Panc1 (cell line): ENCODE measurements around the gene CSTPP1. TPM values are rescaled to one million over a fixed set of nuclear protein-coding genes. Genes with fewer than 3 reads are reported as not detected.

Source experiments
- ATAC-seq: fragments of 200-7000 bp; cut with Tn5 transposase; 2 replicates; pipeline ENCODE4 v1.9.1; 2020; ENCODE audit warnings: mild to moderate bottlenecking, moderate library complexity
- BruUV-seq: library from RNA; stranded (reverse); fragments of 400-500 nt; replicated peaks from 2 replicates; lab custom pipeline; 2021; lab: Mats Ljungman, UMichigan
- CTCF ChIA-PET: fragments of 300-600 bp; sonication (Branson Sonifier 250); formaldehyde crosslinking; loops from one replicate; lab custom pipeline; 2022; ENCODE audit warnings: antibody characterized with exemption; lab: Charles Lee
- POLR2A ChIA-PET: fragments of 300-600 bp; sonication (Branson Sonifier 250); formaldehyde crosslinking; loops from one replicate; lab custom pipeline; 2022; ENCODE audit warnings: antibody characterized with exemption; lab: Charles Lee
- DNase-seq: peaks from one replicate; pipeline ENCODE4 v3.0.0-alpha.2; 2010; ENCODE audit warnings: low read depth, low spot score
- H3K27ac ChIP-seq: 2 replicates; pipeline ENCODE4 v1.5.1; 2011; ENCODE audit warnings: mild to moderate bottlenecking, low read length, inconsistent platforms
- H3K27me3 ChIP-seq: fragments of 200-500 bp; sonication (Bioruptor generic); 2 replicates; pipeline ENCODE4 v1.6.0; 2014; ENCODE audit warnings: low read length, inconsistent platforms; ENCODE audit not compliant: control insufficient read depth, insufficient read depth
- H3K36me3 ChIP-seq: fragments of 200-500 bp; sonication (Bioruptor generic); 2 replicates; pipeline ENCODE4 v1.5.1; 2014; ENCODE audit warnings: inconsistent platforms, mild to moderate bottlenecking, low read length, moderate library complexity; ENCODE audit not compliant: control insufficient read depth, insufficient read depth
- H3K4me1 ChIP-seq: 2 replicates; pipeline ENCODE4 v1.5.1; 2011; ENCODE audit warnings: inconsistent platforms, mild to moderate bottlenecking, low read length, moderate library complexity; ENCODE audit not compliant: control insufficient read depth, insufficient read depth
- H3K4me3 ChIP-seq, 2 experiments: 2 replicates each; pipeline ENCODE4 v1.5.1; 2011 to 2012; ENCODE audit warnings: low read depth in 2 of 2, low read length in 2 of 2, mild to moderate bottlenecking in 2 of 2, inconsistent platforms in 1 of 2, moderate library complexity in 1 of 2
- H3K9me3 ChIP-seq: fragments of 200-500 bp; sonication (Bioruptor generic); 2 replicates; pipeline ENCODE4 v1.5.1; 2014; ENCODE audit warnings: low read depth, mild to moderate bottlenecking, inconsistent platforms, low read length, moderate library complexity; ENCODE audit not compliant: control insufficient read depth, insufficient read depth
- CTCF ChIP-seq: fragments of 450-650 bp; IDR thresholded peaks from 2 replicates; pipeline ENCODE4 v1.5.1; 2017; ENCODE audit warnings: mild to moderate bottlenecking
- POLR2AphosphoS5 ChIP-seq: IDR thresholded peaks from 2 replicates; pipeline ENCODE4 v1.6.1; 2012; ENCODE audit warnings: mild to moderate bottlenecking, low read depth, low read length, moderate library complexity
- REST ChIP-seq, 2 experiments: IDR thresholded peaks; 2 replicates each; pipeline ENCODE4 v1.6.1; 2011 to 2012; ENCODE audit warnings: low read depth in 2 of 2, control low read depth in 1 of 2, low read length in 1 of 2, mild to moderate bottlenecking in 1 of 2, moderate library complexity in 1 of 2; ENCODE audit not compliant: insufficient read depth in 1 of 2
- SIN3A ChIP-seq: IDR thresholded peaks from 2 replicates; pipeline ENCODE4 v1.6.1; 2012; ENCODE audit warnings: low read depth, mild to moderate bottlenecking, low read length, moderate library complexity, borderline replicate concordance; ENCODE audit not compliant: insufficient read depth
- TCF7L2 ChIP-seq: IDR thresholded peaks from 2 replicates; pipeline ENCODE4 v1.6.1; 2011; ENCODE audit warnings: mild to moderate bottlenecking, low read depth, low read length, inconsistent platforms
- in situ Hi-C: cut with HindIII; loops from 2 replicates; pipeline ENCODE4 v1.10.0; 2016; ENCODE audit warnings: low sequenced_read_pairs, low pct_unique_long_range_greater_than_20kb
- intact Hi-C: fragments of 100-400 bp; cut with micrococcal nuclease; formaldehyde crosslinking; loops from one replicate; pipeline ENCODE4 v1.10.0; 2022; ENCODE audit not compliant: unreplicated experiment
- total RNA-seq: library from RNA; stranded (reverse); gene quantifications from one replicate; pipeline ENCODE4 v1.2.1, GENCODE V29; 2021; ENCODE audit not compliant: unreplicated experiment

The CSTPP1 gene
- total RNA-seq, 1 experiment from 2014 or later = 29.0 TPM

- in situ Hi-C loops = no loop called here
- ChIA-PET POLR2A (interaction anchor here (0.6 kb wide), 1 partner anchor 47 kb away, joined by 11 read pairs; no protein-coding TSS in a partner anchor), CTCF (no interaction called here)
- intact Hi-C loops = no loop called here
- no TSS peak for BruUV-seq
- Histone ChIP-seq H3K4me1 (no peaks in the 10 kb centered on the region), H3K27me3 (no peaks in the 10 kb centered on the region), H3K36me3 (no peaks in the 10 kb centered on the region), H3K9me3 (no peaks in the 10 kb centered on the region), H3K4me3 (no peak overlapping the region), H3K27ac (no peak overlapping the region)
- TF ChIP-seq POLR2AphosphoS5 = no peak
- no peak for TF ChIP-seq CTCF
- no peak for TF ChIP-seq TCF7L2
- no peak for TF ChIP-seq SIN3A
- no peak for TF ChIP-seq REST (IDR thresholded peaks at IDR 0.05; ENCODE audit: insufficient read depth in 1 of 2, low read depth in 2 of 2, low read length in 1 of 2)
- DNase-seq (no peak), ATAC-seq (no peak)
Measured at GRCh38 chr11:47001781-47002181, 65.2 kb downstream of the CSTPP1 start.

- no peaks in the 10 kb centered on the region for H3K36me3 ChIP-seq
- POLR2A ChIA-PET = interaction anchor here (0.6 kb wide), 1 partner anchor 46 kb away, joined by 11 read pairs; no protein-coding TSS in a partner anchor
- H3K4me3 ChIP-seq = no peak overlapping the region
- TF ChIP-seq SIN3A = no peak
- no peak for TF ChIP-seq TCF7L2
- no peak for TF ChIP-seq POLR2AphosphoS5
- no peak for TF ChIP-seq REST (IDR thresholded peaks at IDR 0.05; ENCODE audit: insufficient read depth in 1 of 2, low read depth in 2 of 2, low read length in 1 of 2)
- TF ChIP-seq CTCF = no peak
- intact Hi-C loops = no loop called here
- no peaks in the 10 kb centered on the region for H3K9me3 ChIP-seq
- BruUV-seq = no TSS peak
- DNase-seq = no peak
- in situ Hi-C loops = no loop called here
- H3K27ac ChIP-seq = no peak overlapping the region
- ATAC-seq = no peak
- CTCF ChIA-PET = interaction anchor here (0.6 kb wide), 1 partner anchor 139 kb away, joined by 3 read pairs; no protein-coding TSS in a partner anchor
- no peaks in the 10 kb centered on the region for H3K4me1 ChIP-seq
- no peaks in the 10 kb centered on the region for H3K27me3 ChIP-seq
Measured at GRCh38 chr11:47002390-47002789, 65.8 kb downstream of the CSTPP1 start.
